Activated CD8-positive, alpha-beta T cell treated with anti-CD3 and anti-CD28 coated beads for 36 hours (primary cell): ENCODE results near the gene SPPL2B. TPM values are rescaled to one million over a fixed set of nuclear protein-coding genes. Genes with fewer than 3 reads are reported as not detected.

Experiments
- ATAC-seq: fragments of 200-7000 bp; cut with Tn5 transposase; one replicate; pipeline ENCODE4 v1.10.0; 2021; ENCODE audit warnings: mild to moderate bottlenecking, moderate library complexity
- CTCF ChIA-PET: fragments of 350-600 bp; sonication (Branson Sonifier 250); formaldehyde crosslinking; loops from one replicate; lab custom pipeline; 2021; ENCODE audit warnings: antibody characterized with exemption; lab: Charles Lee
- POLR2A ChIA-PET: fragments of 350-600 bp; sonication (Branson Sonifier 250); formaldehyde crosslinking; loops from one replicate; lab custom pipeline; 2021; ENCODE audit warnings: antibody characterized with exemption; lab: Charles Lee
- DNase-seq: peaks from one replicate; pipeline ENCODE4 v3.0.0-alpha.2; 2020
- H3K27ac Mint-ChIP-seq: one replicate; pipeline ENCODE4 v1.8.0; 2021; ENCODE audit warnings: mild to moderate bottlenecking, mixed read lengths
- H3K27me3 Mint-ChIP-seq: one replicate; pipeline ENCODE4 v1.8.0; 2021; ENCODE audit warnings: mixed read lengths
- H3K36me3 Mint-ChIP-seq: one replicate; pipeline ENCODE4 v1.8.0; 2021; ENCODE audit warnings: low read depth, mixed read lengths
- H3K4me1 Mint-ChIP-seq: one replicate; pipeline ENCODE4 v1.8.0; 2021; ENCODE audit warnings: low read depth, mixed read lengths
- H3K4me3 Mint-ChIP-seq: one replicate; pipeline ENCODE4 v1.8.0; 2021; ENCODE audit warnings: mild to moderate bottlenecking, moderate library complexity, mixed read lengths
- H3K9me3 Mint-ChIP-seq: one replicate; pipeline ENCODE4 v1.8.0; 2021; ENCODE audit warnings: mixed read lengths
- intact Hi-C: fragments of 100-400 bp; cut with micrococcal nuclease; formaldehyde crosslinking; loops from one replicate; pipeline ENCODE4 v1.10.0; 2022
- total RNA-seq, 2 experiments: library from RNA; stranded (reverse); gene quantifications; one replicate each; pipeline ENCODE4 v1.2.3, GENCODE V29; 2021
- TF ChIP-seq, protein P1 (sequence below): fragments of 200-600 bp; IDR thresholded peaks from one replicate; pipeline ENCODE4 v1.8.0; 2022; ENCODE audit warnings: antibody characterized with exemption, mild to moderate bottlenecking

Gene SPPL2B
- total RNA-seq, 2 experiments from 2014 or later: 52.8 to 54.3 TPM

GRCh38 chr19:2321565-2322283 lies 6.8 kb upstream of the SPPL2B start:
- ChIA-PET POLR2A (interaction anchor here (0.9 to 1.8 kb wide), 5 partner anchors 19 to 52 kb away, joined by 3 to 7 read pairs (median 3); no protein-coding TSS in a partner anchor), CTCF (interaction anchor here (0.8 kb wide), 1 partner anchor 30 kb away, joined by 3 read pairs; no protein-coding TSS in a partner anchor)
- Mint-ChIP-seq H3K4me3 (no peak overlapping the region), H3K27ac (no peak overlapping the region), H3K27me3 (no peaks in the 10 kb centered on the region), H3K4me1 (peaks cover 23% of the 10 kb centered on the region), H3K9me3 (no peaks in the 10 kb centered on the region), H3K36me3 (peaks cover 25% of the 10 kb centered on the region)
- DNase-seq (no peak), ATAC-seq (no peak)
- TF ChIP-seq, protein P1, sequence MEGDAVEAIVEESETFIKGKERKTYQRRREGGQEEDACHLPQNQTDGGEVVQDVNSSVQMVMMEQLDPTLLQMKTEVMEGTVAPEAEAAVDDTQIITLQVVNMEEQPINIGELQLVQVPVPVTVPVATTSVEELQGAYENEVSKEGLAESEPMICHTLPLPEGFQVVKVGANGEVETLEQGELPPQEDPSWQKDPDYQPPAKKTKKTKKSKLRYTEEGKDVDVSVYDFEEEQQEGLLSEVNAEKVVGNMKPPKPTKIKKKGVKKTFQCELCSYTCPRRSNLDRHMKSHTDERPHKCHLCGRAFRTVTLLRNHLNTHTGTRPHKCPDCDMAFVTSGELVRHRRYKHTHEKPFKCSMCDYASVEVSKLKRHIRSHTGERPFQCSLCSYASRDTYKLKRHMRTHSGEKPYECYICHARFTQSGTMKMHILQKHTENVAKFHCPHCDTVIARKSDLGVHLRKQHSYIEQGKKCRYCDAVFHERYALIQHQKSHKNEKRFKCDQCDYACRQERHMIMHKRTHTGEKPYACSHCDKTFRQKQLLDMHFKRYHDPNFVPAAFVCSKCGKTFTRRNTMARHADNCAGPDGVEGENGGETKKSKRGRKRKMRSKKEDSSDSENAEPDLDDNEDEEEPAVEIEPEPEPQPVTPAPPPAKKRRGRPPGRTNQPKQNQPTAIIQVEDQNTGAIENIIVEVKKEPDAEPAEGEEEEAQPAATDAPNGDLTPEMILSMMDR: no peak
- intact Hi-C loops: no loop called here

DNA sequence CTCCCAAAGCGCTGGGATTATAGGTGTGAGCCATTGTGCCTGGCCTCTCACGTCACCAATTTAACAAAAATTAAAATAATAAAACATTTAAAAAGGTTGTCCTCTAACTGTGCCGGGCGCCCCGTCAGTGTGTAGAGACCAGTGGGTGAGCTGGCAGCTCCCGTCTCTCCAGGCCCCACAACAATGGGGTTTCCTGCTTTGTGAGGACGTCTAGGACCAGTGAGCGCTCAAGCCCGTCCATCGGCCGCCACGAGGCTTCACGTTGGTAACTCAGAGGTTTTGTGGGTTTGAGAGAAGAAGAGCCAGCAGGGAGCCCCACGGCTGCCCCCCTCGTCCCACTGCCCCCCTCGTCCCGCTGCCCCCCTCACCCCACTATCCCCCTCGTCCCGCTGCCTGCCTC lies 4.8 kb upstream of the SPPL2B start:
- Mint-ChIP-seq H3K9me3 (no peaks in the 10 kb centered on the region), H3K36me3 (peaks cover 39% of the 10 kb centered on the region), H3K4me3 (no peak overlapping the region), H3K27ac (no peak overlapping the region), H3K4me1 (peaks cover 34% of the 10 kb centered on the region), H3K27me3 (no peaks in the 10 kb centered on the region)
- DNase-seq: no peak
- no peak for ATAC-seq
- intact Hi-C loops: no loop called here
- CTCF ChIA-PET: no interaction called here
- POLR2A ChIA-PET: interaction anchor here (0.6 to 1.2 kb wide), 3 partner anchors 9 to 23 kb away, joined by 3 to 4 read pairs (median 3); no protein-coding TSS in a partner anchor
- TF ChIP-seq, protein P1: no peak

DNA sequence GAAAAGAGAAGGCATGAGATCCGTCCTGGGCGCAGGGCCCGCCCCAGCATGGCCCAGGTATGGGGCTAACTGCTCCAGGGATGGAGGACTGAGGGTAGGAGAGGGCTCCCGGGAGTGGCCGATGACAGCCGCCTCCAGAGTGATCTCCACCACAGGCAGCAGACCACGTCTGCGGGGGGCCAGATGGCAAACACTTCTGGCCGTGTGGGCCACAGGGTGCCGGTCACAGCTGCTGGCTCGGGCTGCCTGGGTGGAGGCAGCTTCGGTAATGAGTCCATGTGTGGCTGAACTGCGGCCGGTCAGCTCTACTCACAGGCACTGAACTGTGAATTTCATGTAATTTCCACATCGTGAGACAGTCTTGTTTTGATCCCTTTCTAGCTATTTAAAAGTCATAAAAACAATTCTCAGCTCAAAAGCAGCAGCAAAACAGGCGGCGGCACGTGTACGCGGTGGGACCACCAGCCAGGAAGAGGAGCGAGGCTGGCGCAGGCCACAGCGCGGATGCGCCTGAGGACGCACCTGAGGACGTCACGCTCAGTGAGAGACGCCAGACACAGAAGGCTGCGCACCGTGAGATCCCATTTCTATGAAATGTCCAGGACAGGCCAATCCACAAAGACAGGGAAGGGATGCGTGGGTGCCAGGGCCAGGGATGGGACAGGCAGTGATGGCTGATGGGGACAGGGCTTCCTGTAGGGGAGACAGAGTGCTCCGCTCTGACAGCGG lies 4.1 kb upstream of the SPPL2B start:
- H3K9me3 Mint-ChIP-seq: no peaks in the 10 kb centered on the region
- POLR2A ChIA-PET: interaction anchor here (0.6 to 4.1 kb wide), 4 partner anchors 8 to 24 kb away, joined by 3 to 32 read pairs (median 4); no protein-coding TSS in a partner anchor
- no peak for ATAC-seq

DNA sequence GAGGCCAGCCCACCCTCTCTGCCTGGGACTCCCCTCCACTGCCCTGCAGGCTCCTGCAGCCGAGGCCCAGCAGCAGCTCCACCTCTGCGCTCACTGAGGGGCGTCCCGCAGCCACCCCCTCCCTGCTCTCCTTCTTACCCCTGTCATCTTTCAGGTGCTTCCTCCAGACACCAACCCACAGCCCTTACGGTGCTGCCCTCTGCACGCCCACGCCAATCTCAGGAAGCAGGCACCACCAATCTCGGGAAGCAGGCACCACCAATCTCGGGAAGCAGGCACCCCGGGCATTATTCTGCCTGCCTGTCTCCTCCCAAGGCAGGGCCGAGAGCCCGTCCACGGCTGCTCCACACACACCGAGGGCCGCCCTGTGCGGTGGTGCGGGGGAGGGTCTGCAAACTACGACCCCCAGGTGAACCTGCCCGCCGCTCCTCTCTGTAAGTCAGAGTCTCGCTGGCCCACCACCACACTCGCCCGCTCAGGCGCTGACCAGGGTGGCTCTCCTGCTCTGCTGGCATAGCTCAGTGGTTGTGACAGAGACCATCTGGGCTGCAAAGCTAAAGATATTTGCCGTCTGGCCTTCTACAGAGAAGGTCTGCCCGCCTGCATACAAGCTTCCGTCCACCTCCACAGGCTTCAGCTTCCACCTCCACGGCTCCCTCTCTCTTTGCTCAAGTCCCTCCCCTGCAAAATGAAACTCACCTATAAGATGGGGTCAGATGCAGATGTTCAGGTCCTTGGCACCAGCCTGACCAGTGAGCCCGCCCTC lies 3.0 kb upstream of the SPPL2B start:
- H3K36me3 Mint-ChIP-seq: peaks cover 41% of the 10 kb centered on the region
- peaks cover 45% of the 10 kb centered on the region for H3K4me1 Mint-ChIP-seq
- H3K4me3 Mint-ChIP-seq: peak overlapping the region; percentile 95
- ChIA-PET CTCF (interaction anchor here (0.6 to 2.3 kb wide), 3 partner anchors 30 to 69 kb away, joined by 3 to 5 read pairs (median 3); no protein-coding TSS in a partner anchor), POLR2A (interaction anchor here (0.6 to 4.1 kb wide), 2 partner anchors 9 to 90 kb away, joined by 3 to 32 read pairs; partner anchors contain the start of gene PLEKHJ1)
- H3K9me3 Mint-ChIP-seq: no peaks in the 10 kb centered on the region
- TF ChIP-seq, protein P1: no peak
- ATAC-seq (no peak), DNase-seq (no peak)
- H3K27me3 Mint-ChIP-seq: no peaks in the 10 kb centered on the region
- H3K27ac Mint-ChIP-seq: no peak overlapping the region
- intact Hi-C loops: no loop called here

More for the DNA sequence above, 4.1 kb upstream of the SPPL2B start:
- intact Hi-C loops: no loop called here
- no peak for DNase-seq
- H3K4me1 Mint-ChIP-seq: peaks cover 36% of the 10 kb centered on the region
- H3K4me3 Mint-ChIP-seq: no peak overlapping the region
- TF ChIP-seq, protein P1: no peak
- H3K36me3 Mint-ChIP-seq: peaks cover 39% of the 10 kb centered on the region
- CTCF ChIA-PET: interaction anchor here (1.0 kb wide), 1 partner anchor 29 kb away, joined by 3 read pairs; no protein-coding TSS in a partner anchor
- H3K27me3 Mint-ChIP-seq: no peaks in the 10 kb centered on the region
- no peak overlapping the region for H3K27ac Mint-ChIP-seq
